B cell (primary cell): Measurements from ENCODE around the gene ATF1. TPM values are rescaled to one million over a fixed set of nuclear protein-coding genes. Genes with fewer than 3 reads are reported as not detected.

Experiments
- ATAC-seq: fragments of 200-7000 bp; cut with Tn5 transposase; one replicate; pipeline ENCODE4 v1.10.0; 2021; ENCODE audit warnings: low read depth, mild to moderate bottlenecking, moderate number of reproducible peaks, moderate library complexity
- CTCF ChIA-PET: fragments of 350-600 bp; sonication (Branson Sonifier 250); formaldehyde crosslinking; loops from one replicate; lab custom pipeline; 2021; ENCODE audit warnings: antibody characterized with exemption, inconsistent platforms; lab: Charles Lee
- POLR2A ChIA-PET: fragments of 350-600 bp; sonication (Branson Sonifier 250); formaldehyde crosslinking; loops from one replicate; lab custom pipeline; 2021; ENCODE audit warnings: antibody characterized with exemption; lab: Charles Lee
- DNase-seq: peaks from one replicate; pipeline ENCODE4 v3.0.0; 2013
- H2AFZ ChIP-seq: 2 replicates; pipeline ENCODE4 v1.6.1; 2012; ENCODE audit warnings: mild to moderate bottlenecking, low read depth, low read length; ENCODE audit not compliant: insufficient read depth, poor library complexity, severe bottlenecking
- H3K27ac ChIP-seq, 2 donors: 1 replicate in 1 of 2; 2 replicates in 1 of 2; pipeline ENCODE4 v1.5.1; 2012 to 2013; ENCODE audit warnings: low read length in 2 of 2, mild to moderate bottlenecking in 2 of 2, moderate library complexity in 1 of 2
- H3K27me3 ChIP-seq, 4 experiments: fragments of 200-600 bp in 1 of 4; sonication (generic) in 1 of 4; replicated peaks in 1 of 4; 1 replicate in 2 of 4; 2 replicates in 2 of 4; pipeline versions ENCODE4 v1.6.1 to v1.7.0; 2013 to 2016; ENCODE audit warnings: low read length in 3 of 4, mild to moderate bottlenecking in 2 of 4, mixed read lengths in 1 of 4, moderate library complexity in 1 of 4; ENCODE audit not compliant: insufficient read depth in 4 of 4, control insufficient read depth in 3 of 4; ENCODE audit errors: control extremely low read depth in 1 of 4
- H3K36me3 ChIP-seq, 2 experiments: replicated peaks in 1 of 2; 1 replicate in 1 of 2; 2 replicates in 1 of 2; pipeline versions ENCODE4 v1.6.1 to v1.7.1; 2013; ENCODE audit warnings: low read length in 1 of 2; ENCODE audit not compliant: insufficient read depth in 2 of 2, control insufficient read depth in 1 of 2; ENCODE audit errors: control extremely low read depth in 1 of 2, extremely low read depth in 1 of 2
- H3K4me1 ChIP-seq, 2 donors: fragments of 200-600 bp in 1 of 2; sonication (generic) in 1 of 2; 1 replicate in 1 of 2; 2 replicates in 1 of 2; pipeline versions ENCODE4 v1.5.1 to v1.6.1; 2013 to 2017; ENCODE audit warnings: low read length in 2 of 2; ENCODE audit not compliant: control insufficient read depth in 2 of 2, insufficient read depth in 2 of 2
- H3K4me2 ChIP-seq: replicated peaks from 2 replicates; pipeline ENCODE3; 2012; ENCODE audit warnings: mild to moderate bottlenecking, low read depth, low read length; ENCODE audit not compliant: poor library complexity, severe bottlenecking
- H3K4me3 ChIP-seq, 5 experiments: fragments of 200-600 bp in 1 of 5; sonication (generic) in 1 of 5; 1 replicate in 3 of 5; 2 replicates in 2 of 5; pipeline versions ENCODE4 v1.5.1 to v1.7.0; 2011 to 2016; ENCODE audit warnings: low read length in 4 of 5, mild to moderate bottlenecking in 4 of 5, low read depth in 2 of 5, control low read depth in 1 of 5, moderate library complexity in 1 of 5; ENCODE audit not compliant: insufficient read depth in 1 of 5; ENCODE audit errors: control extremely low read depth in 1 of 5, extremely low read depth in 1 of 5
- H3K79me2 ChIP-seq: fragments of 200-600 bp; sonication (generic); one replicate; pipeline ENCODE4 v1.6.0; 2016; ENCODE audit warnings: low read length; ENCODE audit not compliant: control insufficient read depth, insufficient read depth
- H3K9ac ChIP-seq: fragments of 200-600 bp; sonication (generic); 2 replicates; pipeline ENCODE4 v1.6.1; 2017; ENCODE audit warnings: mild to moderate bottlenecking, low read length, moderate library complexity
- H3K9me3 ChIP-seq, 3 donors: one replicate each; pipeline versions ENCODE4 v1.6.1 to v1.7.1; 2013; ENCODE audit warnings: low read length in 2 of 3; ENCODE audit not compliant: control insufficient read depth in 2 of 3, insufficient read depth in 1 of 3; ENCODE audit errors: control extremely low read depth in 1 of 3
- H4K20me1 ChIP-seq: 2 replicates; pipeline ENCODE4 v1.6.0; 2012; ENCODE audit warnings: mild to moderate bottlenecking, low read length; ENCODE audit not compliant: insufficient read depth, control insufficient read depth, poor library complexity, severe bottlenecking
- H3K27ac Mint-ChIP-seq: one replicate; pipeline ENCODE4 v1.8.0; 2021; ENCODE audit warnings: mixed read lengths
- H3K27me3 Mint-ChIP-seq: one replicate; pipeline ENCODE4 v1.8.0; 2021; ENCODE audit warnings: mixed read lengths
- H3K4me1 Mint-ChIP-seq: one replicate; pipeline ENCODE4 v1.8.0; 2021; ENCODE audit warnings: mixed read lengths
- H3K4me3 Mint-ChIP-seq: one replicate; pipeline ENCODE4 v1.8.0; 2021; ENCODE audit warnings: mixed read lengths
- H3K9me3 Mint-ChIP-seq: one replicate; pipeline ENCODE4 v1.8.0; 2022; ENCODE audit warnings: mixed read lengths; ENCODE audit not compliant: insufficient read depth
- CTCF ChIP-seq: fragments of 200-600 bp; IDR thresholded peaks from one replicate; pipeline ENCODE4 v1.8.0; 2022; ENCODE audit warnings: antibody characterized with exemption, mild to moderate bottlenecking
- EZH2 ChIP-seq: IDR thresholded peaks from 2 replicates; pipeline ENCODE4 v1.6.1; 2012; ENCODE audit warnings: borderline replicate concordance, low read depth, mild to moderate bottlenecking, moderate library complexity, low read length; ENCODE audit not compliant: insufficient read depth, poor library complexity, severe bottlenecking
- WGBS: methylation state at CpG from one replicate; pipeline ENCODE4 v1.1.5; 2013; ENCODE audit warnings: missing lambda C conversion rate; ENCODE audit not compliant: insufficient coverage; 5-methylcytosine and 5-hydroxymethylcytosine counted together
- intact Hi-C: fragments of 100-400 bp; cut with micrococcal nuclease; formaldehyde crosslinking; loops from one replicate; pipeline ENCODE4 v1.10.0; 2022
- polyA plus RNA-seq: library from polyadenylated mRNA; depleted of rRNA; stranded (reverse); fragments of >200 nt; gene quantifications from 2 replicates; pipeline ENCODE4 v1.2.3, GENCODE V29; 2012
- total RNA-seq, 2 donors: library from RNA; stranded (reverse); fragments of 120-200 nt in 1 of 2; gene quantifications; 1 replicate in 1 of 2; 2 replicates in 1 of 2; pipeline versions ENCODE4 v1.2.3 to v1.2.4, GENCODE V29; 2013 to 2022

Gene ATF1
- total and polyA plus RNA-seq, 2 donors (not counting 1 experiment from before 2014, with no cell fraction given) = 17.2 to 39.5 TPM

DNA sequence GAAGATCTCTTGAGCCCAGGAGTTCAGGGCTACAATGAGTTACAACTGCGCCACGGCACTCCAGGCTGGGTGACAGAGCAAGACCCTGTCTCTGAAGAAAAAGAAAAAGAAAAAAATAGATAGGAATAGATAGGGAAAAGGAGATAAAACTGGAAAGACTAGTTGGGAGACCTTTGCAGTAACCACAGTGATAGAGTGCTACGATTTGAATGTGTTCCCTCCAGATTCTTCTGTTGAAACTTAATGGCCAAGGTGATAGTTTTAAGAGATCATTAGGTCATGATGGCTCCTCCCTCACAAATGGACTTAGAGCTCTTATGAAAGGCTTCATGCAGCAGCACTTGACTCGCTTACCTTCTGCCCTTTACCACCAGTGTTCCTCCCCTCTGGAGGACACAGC lies 13.5 kb upstream of the ATF1 start:
- no peaks in the 10 kb centered on the region for H4K20me1 ChIP-seq
- H2AFZ ChIP-seq = no peak overlapping the region
- H3K27me3 ChIP-seq = no peaks in the 10 kb centered on the region
- no peak overlapping the region for H3K4me2 ChIP-seq
- ATAC-seq (no peak), DNase-seq (no peak)
- no peak overlapping the region for H3K4me3 Mint-ChIP-seq
- peaks cover 2 to 31% of the 10 kb centered on the region in 2 experiments for H3K36me3 ChIP-seq
- H3K4me1 ChIP-seq = no peaks in the 10 kb centered on the region
- no peak for TF ChIP-seq CTCF
- no peak for TF ChIP-seq EZH2
- H3K27me3 Mint-ChIP-seq = no peaks in the 10 kb centered on the region
- CTCF ChIA-PET = no interaction called here
- H3K4me1 Mint-ChIP-seq = no peaks in the 10 kb centered on the region
- no peaks in the 10 kb centered on the region for H3K9me3 Mint-ChIP-seq
- no peak overlapping the region for H3K4me3 ChIP-seq
- no peaks in the 10 kb centered on the region for H3K79me2 ChIP-seq
- H3K9me3 ChIP-seq = no peaks in the 10 kb centered on the region
- POLR2A ChIA-PET = no interaction called here
- 97% methylated on average over 3 of the region's 4 CpGs for WGBS
- no peak overlapping the region for H3K9ac ChIP-seq
- H3K27ac Mint-ChIP-seq = peak overlapping the region; percentile 28
- intact Hi-C loops = no loop called here
- no peak overlapping the region for H3K27ac ChIP-seq

DNA sequence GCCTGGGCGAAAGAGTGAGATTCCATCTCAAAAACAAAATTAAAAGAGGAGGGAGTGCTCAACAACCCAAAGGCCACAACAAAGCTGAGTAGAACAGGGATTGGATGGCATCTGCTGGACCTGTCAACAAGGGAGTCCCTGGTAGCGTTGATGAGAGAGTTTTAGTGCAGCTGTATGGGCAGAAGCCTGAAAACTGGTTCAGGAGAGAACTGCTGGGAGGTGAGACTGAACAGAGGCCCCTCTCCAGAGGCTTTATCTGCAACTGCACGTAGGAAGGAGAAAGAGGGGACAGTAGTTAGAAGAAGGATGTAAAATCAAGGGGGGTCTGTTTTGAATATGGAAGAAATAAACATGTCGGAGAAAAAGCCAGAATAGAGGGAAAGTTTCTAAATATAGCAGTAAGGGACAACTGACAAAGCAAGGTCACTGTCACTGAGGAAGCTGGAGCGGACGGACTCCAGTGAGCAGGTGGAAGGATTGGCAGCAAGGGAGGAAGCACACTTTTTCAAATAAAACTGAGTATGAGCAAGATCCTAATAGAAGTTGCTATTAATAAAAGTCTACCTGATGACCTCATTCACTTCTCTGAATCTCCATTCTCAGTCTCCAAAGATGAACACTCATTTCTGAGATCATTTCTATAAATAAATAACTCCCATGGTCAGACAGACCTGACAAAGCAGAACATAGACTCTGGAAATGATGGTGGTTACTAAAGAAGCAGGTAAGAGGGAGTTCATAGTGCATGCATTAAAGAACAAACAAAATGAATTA lies 11.8 kb upstream of the ATF1 start:
- Mint-ChIP-seq H3K27me3 (no peaks in the 10 kb centered on the region), H3K9me3 (no peaks in the 10 kb centered on the region), H3K4me1 (no peaks in the 10 kb centered on the region), H3K4me3 (no peak overlapping the region), H3K27ac (no peak overlapping the region)
- CTCF ChIA-PET = interaction anchor here (0.6 kb wide), 1 partner anchor 11 kb away, joined by 3 read pairs; no protein-coding TSS in a partner anchor
- no peak for ATAC-seq
- no peak overlapping the region for H3K9ac ChIP-seq
- H3K4me3 ChIP-seq = no peak overlapping the region
- H3K36me3 ChIP-seq = peaks cover 2 to 17% of the 10 kb centered on the region in 2 experiments
- H2AFZ ChIP-seq = no peak overlapping the region
- no peaks in the 10 kb centered on the region for H3K4me1 ChIP-seq
- no peak for TF ChIP-seq EZH2
- TF ChIP-seq CTCF = no peak
- no peaks in the 10 kb centered on the region for H4K20me1 ChIP-seq
- no peaks in the 10 kb centered on the region for H3K27me3 ChIP-seq
- intact Hi-C loops = no loop called here
- no peaks in the 10 kb centered on the region for H3K79me2 ChIP-seq
- no peak for DNase-seq
- 96% methylated on average over 2 of the region's 6 CpGs for WGBS
- no peak overlapping the region for H3K27ac ChIP-seq
- H3K4me2 ChIP-seq = no peak overlapping the region
- POLR2A ChIA-PET = interaction anchor here (0.8 kb wide), 1 partner anchor 52 kb away, joined by 7 read pairs; no protein-coding TSS in a partner anchor
- H3K9me3 ChIP-seq = no peaks in the 10 kb centered on the region
